ENCODE results near the gene CD300LG.
A peak's percentile ranks its signal among the peaks of the same experiment; 100 is the strongest.

Gene CD300LG

DNA sequence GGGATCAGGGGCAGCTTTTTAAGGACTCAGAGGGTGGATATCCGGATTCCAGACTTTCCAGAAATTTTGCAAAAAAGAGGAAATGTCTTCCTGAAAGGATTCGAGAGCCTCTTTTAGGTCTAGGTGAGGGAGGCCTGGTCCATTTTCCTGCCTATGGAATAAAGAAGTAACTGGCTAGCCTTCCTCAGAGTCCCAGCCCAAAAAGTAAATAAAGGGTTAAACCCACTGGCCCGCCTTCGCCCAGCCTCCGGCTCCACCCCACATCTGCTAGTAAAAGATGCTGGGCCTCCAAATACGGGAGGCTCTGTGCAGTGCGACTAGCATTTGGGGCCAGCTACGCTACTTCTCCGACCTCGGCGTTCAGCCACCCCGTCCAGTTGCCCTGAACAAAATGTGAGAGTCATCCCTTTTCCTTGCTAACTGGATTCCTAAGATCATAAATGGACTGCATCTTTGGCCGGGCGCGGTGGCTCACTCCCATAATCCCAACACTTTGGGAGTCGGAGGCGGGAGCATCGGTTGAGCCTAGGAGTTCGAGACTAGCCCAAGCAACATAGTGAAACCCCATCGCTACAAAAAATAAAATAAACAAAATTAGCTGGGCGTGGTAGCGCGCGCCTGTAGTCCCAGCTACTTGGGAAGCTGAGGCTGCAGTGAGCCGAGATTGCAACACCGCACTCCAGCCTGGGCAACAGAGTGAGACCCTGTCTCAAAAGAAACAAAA is 61.2 kb downstream of the CD300LG start:
- DNase-seq = peak; percentile 11

DNA sequence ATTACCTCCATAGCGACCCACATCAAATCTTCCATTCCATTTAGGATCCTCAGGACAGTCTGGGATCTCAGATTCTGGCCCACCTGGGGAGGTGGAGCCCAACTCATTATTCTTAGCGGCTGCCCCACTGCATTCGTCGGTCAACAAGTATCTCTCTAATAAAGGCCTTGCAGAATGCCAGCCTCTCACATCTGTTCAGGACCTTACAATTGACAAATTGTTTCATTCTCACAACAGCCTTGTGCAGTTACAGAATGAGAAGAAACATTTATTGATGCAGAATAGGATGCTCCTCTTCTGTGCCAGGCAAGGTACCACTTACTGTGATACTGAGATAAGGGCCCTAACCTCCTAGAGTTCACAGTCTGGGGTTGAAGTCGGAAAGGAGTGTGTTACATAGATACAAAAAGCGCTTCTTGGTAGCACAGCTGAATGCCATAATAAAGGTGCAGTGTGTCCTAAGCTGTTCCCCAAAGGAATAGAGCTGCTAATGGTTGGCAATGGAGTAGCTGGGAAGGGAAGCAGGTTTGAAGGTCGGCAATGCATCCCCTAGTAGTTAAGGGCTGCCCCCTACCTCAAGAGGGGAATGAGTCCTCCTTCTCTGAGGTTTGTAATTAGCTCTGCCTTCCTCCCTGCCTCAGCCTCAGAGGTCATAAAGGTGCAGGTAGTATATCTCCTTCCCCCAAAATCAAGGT is 62.7 kb downstream of the CD300LG start:
- DNase-seq = no peak

DNA sequence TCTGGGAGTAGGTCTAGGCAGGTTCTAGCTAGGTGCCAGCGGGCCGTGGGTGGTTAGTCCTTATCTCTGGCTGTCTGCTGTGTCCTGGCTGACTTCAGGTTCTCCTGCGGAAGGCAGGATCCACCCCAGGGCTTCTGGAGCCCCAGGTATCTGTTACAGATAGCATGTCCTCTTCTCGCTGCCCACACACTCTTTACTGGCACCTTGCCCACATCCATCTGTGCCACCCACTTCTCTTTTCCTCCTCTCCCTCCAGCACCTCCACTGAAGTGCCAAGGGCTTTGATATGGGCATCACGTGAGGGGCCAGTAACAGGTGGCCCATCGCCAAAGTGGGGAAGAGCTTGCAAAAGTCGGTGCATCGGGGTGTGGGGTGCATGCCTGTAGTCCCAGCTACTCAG is 64.9 kb downstream of the CD300LG start:
- peak; percentile 9 for DNase-seq

DNA sequence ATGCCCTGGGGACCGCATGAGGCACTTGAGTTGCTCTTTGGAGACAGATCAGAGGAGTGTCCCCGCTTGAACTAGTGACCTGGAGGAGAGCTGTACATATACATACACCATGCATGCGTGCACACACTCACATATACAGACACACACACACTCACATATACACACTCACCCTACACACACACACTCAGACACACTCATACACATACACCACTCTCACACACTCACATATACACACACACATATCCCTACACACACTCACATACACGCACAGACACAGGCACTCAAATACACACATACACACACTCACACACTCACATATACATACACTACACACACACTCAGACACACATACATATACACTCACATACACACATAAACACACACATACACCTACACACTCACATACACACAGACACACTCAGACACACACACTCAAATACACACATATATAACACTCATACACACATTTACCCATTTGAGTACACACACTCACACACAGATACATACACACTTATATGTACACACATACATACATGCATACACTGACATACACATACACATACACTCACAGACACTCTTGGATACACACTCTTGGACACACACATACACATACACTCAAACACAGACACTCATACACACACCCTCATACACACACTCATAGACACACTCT is 65.8 kb downstream of the CD300LG start:
- DNase-seq = no peak

Data from NCI-H1105 (cell line).